ENCODE data around the gene STARD6.

Gene STARD6, protein sequence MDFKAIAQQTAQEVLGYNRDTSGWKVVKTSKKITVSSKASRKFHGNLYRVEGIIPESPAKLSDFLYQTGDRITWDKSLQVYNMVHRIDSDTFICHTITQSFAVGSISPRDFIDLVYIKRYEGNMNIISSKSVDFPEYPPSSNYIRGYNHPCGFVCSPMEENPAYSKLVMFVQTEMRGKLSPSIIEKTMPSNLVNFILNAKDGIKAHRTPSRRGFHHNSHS
- total RNA-seq: 0 to 0.58 (median 0.26) reads per million in 3 donors

DNA sequence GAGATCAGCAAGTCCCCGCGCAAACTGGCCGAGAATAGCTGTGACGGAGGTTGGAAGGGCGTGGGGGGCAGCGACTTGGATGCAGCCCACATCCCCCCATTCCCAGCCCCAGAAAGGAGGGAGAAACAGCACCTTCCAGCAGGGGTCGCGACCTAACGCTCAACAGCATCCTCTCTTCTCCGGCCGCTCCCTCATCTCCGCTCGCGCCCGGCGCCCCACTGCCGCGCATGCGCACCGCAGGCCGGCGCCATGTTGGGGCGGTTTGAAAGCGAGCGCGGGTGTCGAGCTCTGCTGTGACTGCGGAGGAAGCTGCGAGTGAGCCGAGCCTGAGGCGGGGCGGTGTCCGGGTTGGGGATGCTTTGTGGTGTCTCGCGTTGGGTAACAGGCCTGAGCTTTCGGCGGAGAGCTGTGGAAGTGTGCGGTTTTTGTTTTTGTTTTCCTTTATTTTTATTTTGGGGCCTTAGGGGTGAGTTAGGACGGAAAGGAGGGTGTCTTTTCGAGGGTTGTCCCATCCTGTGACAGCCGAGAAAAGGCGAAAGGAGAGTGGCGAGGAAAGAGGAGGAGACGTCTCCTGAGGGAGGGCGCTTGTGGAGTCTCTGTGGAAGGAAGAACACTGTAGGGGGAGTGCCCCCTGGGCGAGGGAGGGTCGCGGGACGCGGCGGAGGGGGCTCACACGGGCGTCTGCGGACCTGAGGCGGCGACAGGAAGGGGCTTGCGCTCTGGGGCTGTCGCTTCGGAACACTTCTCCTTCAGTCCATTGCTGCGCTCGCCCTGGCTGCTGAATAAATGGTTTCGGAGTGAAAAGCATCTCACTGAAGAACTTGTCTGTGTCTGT is at the start of gene STARD6, which contains the start of gene C18orf54:
Gene STARD6, minus strand, starts transcription at position 199 of the 835 bp plus-strand sequence. CDS start 3,285 bp downstream, outside the sequence.
Gene C18orf54, plus strand, starts transcription at position 247 of the 835 bp plus-strand sequence. CDS start 2,667 bp downstream, outside the sequence.
- Histone ChIP-seq H3K9me3 (ENCODE audit: control insufficient read depth, low read length) (no peaks in the 10 kb centered on the region), H3K27ac (ENCODE audit: insufficient read depth, low read length, poor library complexity, severe bottlenecking) (peak within 1 kb of the TSS; percentile 68), H3K4me3 (ENCODE audit: insufficient read depth, low read depth, low read length, poor library complexity, severe bottlenecking) (peak within 1 kb of the TSS; percentile 89), H3K4me1 (ENCODE audit: control insufficient read depth, insufficient read depth, low read length, poor library complexity, severe bottlenecking) (no peaks in the 10 kb centered on the region), H3K27me3 (replicated peaks; ENCODE audit: control insufficient read depth, insufficient read depth, low read length, poor library complexity, severe bottlenecking) (no peaks in the 10 kb centered on the region), H3K36me3 (ENCODE audit: control insufficient read depth, insufficient read depth, low read length) (no peaks in the 10 kb centered on the region)
- peak; percentile 83 to 86 (median 85) for DNase-seq

DNA sequence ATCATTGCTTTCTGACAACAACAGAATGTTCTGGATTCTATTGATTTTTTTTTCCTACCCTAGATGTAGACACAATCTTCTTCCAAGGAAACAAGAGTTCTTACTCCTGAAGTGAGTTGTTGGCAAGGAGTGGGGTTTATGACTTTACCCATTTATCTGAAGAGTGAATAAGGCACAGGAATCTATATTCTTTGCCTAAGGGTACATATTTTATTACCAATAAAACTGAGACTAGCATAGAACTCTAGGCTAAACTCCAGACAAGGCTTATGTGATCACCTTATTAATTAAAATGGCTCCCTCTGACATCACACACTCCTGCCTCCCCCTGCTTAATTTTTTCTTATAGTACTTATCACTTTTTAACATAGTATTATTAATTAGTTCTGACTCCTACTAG is 47.6 kb upstream of the STARD6 start:
- Histone ChIP-seq H3K4me1 (ENCODE audit: control insufficient read depth, insufficient read depth, low read length, poor library complexity, severe bottlenecking) (no peaks in the 10 kb centered on the region), H3K9me3 (ENCODE audit: control insufficient read depth, low read length) (no peaks in the 10 kb centered on the region), H3K27ac (ENCODE audit: insufficient read depth, low read length, poor library complexity, severe bottlenecking) (no peak overlapping the region), H3K36me3 (ENCODE audit: control insufficient read depth, insufficient read depth, low read length) (no peaks in the 10 kb centered on the region), H3K4me3 (ENCODE audit: insufficient read depth, low read depth, low read length, poor library complexity, severe bottlenecking) (no peak overlapping the region), H3K27me3 (replicated peaks; ENCODE audit: control insufficient read depth, insufficient read depth, low read length, poor library complexity, severe bottlenecking) (no peaks in the 10 kb centered on the region)
- DNase-seq: no peak

DNA sequence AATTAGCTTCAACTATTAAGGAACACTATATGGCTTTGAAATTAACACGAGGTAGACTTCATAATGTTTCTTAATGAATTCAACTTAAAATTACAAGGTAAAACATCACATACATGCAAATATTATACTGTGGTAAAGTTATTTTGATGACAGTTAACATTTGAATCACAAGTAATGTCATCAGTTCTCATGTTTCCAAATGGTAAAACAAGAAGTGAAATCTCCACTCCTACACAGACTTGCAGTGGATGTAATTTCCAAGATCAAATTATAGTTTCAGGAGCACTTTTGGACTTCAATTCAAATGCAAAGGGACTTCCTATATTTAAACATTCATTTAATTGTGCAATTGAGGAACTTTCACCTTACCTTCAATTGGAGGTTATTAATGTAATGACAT is 39.1 kb upstream of the STARD6 start:
- Histone ChIP-seq H3K27me3 (replicated peaks; ENCODE audit: control insufficient read depth, insufficient read depth, low read length, poor library complexity, severe bottlenecking) (no peaks in the 10 kb centered on the region), H3K4me3 (ENCODE audit: insufficient read depth, low read depth, low read length, poor library complexity, severe bottlenecking) (no peak overlapping the region), H3K27ac (ENCODE audit: insufficient read depth, low read length, poor library complexity, severe bottlenecking) (no peak overlapping the region), H3K36me3 (ENCODE audit: control insufficient read depth, insufficient read depth, low read length) (no peaks in the 10 kb centered on the region), H3K9me3 (ENCODE audit: control insufficient read depth, low read length) (no peaks in the 10 kb centered on the region), H3K4me1 (ENCODE audit: control insufficient read depth, insufficient read depth, low read length, poor library complexity, severe bottlenecking) (no peaks in the 10 kb centered on the region)
- no peak for DNase-seq

DNA sequence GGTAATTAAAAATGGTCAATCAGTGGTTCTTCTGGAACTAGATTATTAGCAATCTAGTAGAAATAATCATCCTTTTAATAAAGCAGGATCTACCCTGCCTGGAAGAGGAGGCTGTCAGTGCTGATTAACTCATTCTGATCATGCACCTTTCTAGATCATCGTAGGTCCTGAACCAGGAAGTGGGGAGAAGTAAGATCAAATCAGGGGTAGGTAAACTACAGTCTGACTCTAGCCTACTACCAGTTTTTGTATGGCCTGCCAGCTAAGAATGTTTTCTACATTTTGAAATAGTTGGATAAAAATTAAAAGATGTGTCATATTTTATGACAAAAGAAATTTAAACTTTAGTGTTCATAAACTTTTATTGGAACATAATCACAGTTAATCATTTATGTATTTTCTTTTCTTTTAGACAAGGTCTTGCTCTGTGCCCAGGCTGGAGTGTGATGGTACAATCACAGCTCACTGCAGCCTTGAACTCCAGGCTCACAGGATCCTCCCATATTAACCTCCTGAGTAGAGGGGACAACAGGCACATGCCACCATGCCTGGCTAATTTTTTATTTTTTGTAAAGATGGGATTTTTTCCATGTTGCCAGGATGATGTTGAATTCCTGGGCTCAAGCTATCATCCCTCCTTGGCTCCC is 36.1 kb upstream of the STARD6 start:
- H3K4me3 ChIP-seq (ENCODE audit: insufficient read depth, low read depth, low read length, poor library complexity, severe bottlenecking): no peak overlapping the region
- DNase-seq: no peak
- no peaks in the 10 kb centered on the region for H3K9me3 ChIP-seq (ENCODE audit: control insufficient read depth, low read length)
- no peaks in the 10 kb centered on the region for H3K4me1 ChIP-seq (ENCODE audit: control insufficient read depth, insufficient read depth, low read length, poor library complexity, severe bottlenecking)
- H3K27me3 ChIP-seq (replicated peaks; ENCODE audit: control insufficient read depth, insufficient read depth, low read length, poor library complexity, severe bottlenecking): no peaks in the 10 kb centered on the region
- H3K36me3 ChIP-seq (ENCODE audit: control insufficient read depth, insufficient read depth, low read length): no peaks in the 10 kb centered on the region
- H3K27ac ChIP-seq (ENCODE audit: insufficient read depth, low read length, poor library complexity, severe bottlenecking): no peak overlapping the region

DNA sequence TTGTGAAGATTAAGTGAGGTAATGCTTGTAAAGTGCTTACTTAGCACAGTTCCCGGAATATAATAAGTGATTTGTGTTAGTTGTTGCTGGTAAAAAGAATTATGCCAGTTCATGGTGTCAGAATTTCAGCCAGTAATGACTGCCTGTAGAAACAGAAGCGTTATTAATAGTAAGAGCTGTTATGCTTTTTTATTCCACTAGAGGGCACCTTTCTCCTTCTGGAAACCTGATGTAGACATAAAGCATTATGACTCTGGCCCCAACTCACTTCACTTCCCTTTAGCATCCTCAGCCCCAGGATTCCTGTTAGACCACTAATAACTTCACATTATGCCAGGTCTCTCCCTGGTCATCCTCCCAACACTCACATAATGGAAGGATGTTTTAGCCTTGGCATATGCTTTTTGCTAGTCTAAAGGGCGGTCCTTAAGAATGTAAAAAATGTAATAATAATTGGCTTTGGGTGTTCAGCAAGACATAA is 34.9 kb upstream of the STARD6 start:
- H3K9me3 ChIP-seq (ENCODE audit: control insufficient read depth, low read length): no peaks in the 10 kb centered on the region
- no peak overlapping the region for H3K4me3 ChIP-seq (ENCODE audit: insufficient read depth, low read depth, low read length, poor library complexity, severe bottlenecking)
- DNase-seq: no peak
- no peak overlapping the region for H3K27ac ChIP-seq (ENCODE audit: insufficient read depth, low read length, poor library complexity, severe bottlenecking)
- H3K27me3 ChIP-seq (replicated peaks; ENCODE audit: control insufficient read depth, insufficient read depth, low read length, poor library complexity, severe bottlenecking): no peaks in the 10 kb centered on the region
- H3K4me1 ChIP-seq (ENCODE audit: control insufficient read depth, insufficient read depth, low read length, poor library complexity, severe bottlenecking): no peaks in the 10 kb centered on the region
- H3K36me3 ChIP-seq (ENCODE audit: control insufficient read depth, insufficient read depth, low read length): no peaks in the 10 kb centered on the region

DNA sequence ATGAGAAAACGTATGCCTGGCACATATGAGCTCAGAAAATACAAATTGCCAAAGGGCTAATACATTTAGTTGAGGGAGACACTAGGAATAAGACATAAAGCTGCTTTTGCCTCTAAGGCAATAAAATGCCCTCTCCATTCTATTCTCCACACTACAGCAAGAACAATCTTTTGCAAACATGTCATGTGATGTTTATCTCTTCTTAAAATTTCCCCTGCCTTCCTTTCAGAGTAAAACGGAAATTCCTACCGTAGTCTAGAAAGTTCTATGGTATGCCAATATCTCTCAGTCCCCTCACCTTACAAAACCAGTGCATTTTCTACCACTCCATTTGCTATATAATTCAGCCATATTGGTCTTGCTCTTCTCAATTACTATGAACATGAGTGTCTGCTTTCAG is 33.2 kb upstream of the STARD6 start:
- Histone ChIP-seq H3K36me3 (ENCODE audit: control insufficient read depth, insufficient read depth, low read length) (no peaks in the 10 kb centered on the region), H3K27ac (ENCODE audit: insufficient read depth, low read length, poor library complexity, severe bottlenecking) (no peak overlapping the region)
- no peak for DNase-seq

DNA sequence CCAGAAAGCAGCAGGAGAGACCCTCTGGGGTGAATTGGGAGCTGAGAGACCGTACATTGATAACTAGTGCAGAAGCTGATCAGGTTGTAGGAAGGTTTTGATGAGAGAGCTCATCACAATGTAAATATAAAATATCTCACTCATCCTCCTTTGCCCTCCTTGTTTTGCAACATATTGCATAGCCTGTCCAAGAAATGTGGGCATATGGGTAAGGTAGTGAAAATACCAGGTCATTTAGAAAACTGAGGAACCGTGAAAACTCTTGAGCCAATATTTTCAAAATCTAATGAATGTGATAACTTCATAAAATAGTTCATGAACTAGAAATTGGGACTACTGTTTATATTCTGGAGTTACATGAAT is 31.5 kb upstream of the STARD6 start:
- no peak for DNase-seq
- Histone ChIP-seq H3K27me3 (replicated peaks; ENCODE audit: control insufficient read depth, insufficient read depth, low read length, poor library complexity, severe bottlenecking) (no peaks in the 10 kb centered on the region), H3K4me1 (ENCODE audit: control insufficient read depth, insufficient read depth, low read length, poor library complexity, severe bottlenecking) (no peaks in the 10 kb centered on the region), H3K27ac (ENCODE audit: insufficient read depth, low read length, poor library complexity, severe bottlenecking) (no peak overlapping the region), H3K36me3 (ENCODE audit: control insufficient read depth, insufficient read depth, low read length) (no peaks in the 10 kb centered on the region), H3K9me3 (ENCODE audit: control insufficient read depth, low read length) (no peaks in the 10 kb centered on the region), H3K4me3 (ENCODE audit: insufficient read depth, low read depth, low read length, poor library complexity, severe bottlenecking) (no peak overlapping the region)

More for the DNA sequence above, 33.2 kb upstream of the STARD6 start:
- no peaks in the 10 kb centered on the region for H3K9me3 ChIP-seq (ENCODE audit: control insufficient read depth, low read length)
- H3K4me3 ChIP-seq (ENCODE audit: insufficient read depth, low read depth, low read length, poor library complexity, severe bottlenecking): no peak overlapping the region
- H3K27me3 ChIP-seq (replicated peaks; ENCODE audit: control insufficient read depth, insufficient read depth, low read length, poor library complexity, severe bottlenecking): no peaks in the 10 kb centered on the region
- no peaks in the 10 kb centered on the region for H3K4me1 ChIP-seq (ENCODE audit: control insufficient read depth, insufficient read depth, low read length, poor library complexity, severe bottlenecking)

DNA sequence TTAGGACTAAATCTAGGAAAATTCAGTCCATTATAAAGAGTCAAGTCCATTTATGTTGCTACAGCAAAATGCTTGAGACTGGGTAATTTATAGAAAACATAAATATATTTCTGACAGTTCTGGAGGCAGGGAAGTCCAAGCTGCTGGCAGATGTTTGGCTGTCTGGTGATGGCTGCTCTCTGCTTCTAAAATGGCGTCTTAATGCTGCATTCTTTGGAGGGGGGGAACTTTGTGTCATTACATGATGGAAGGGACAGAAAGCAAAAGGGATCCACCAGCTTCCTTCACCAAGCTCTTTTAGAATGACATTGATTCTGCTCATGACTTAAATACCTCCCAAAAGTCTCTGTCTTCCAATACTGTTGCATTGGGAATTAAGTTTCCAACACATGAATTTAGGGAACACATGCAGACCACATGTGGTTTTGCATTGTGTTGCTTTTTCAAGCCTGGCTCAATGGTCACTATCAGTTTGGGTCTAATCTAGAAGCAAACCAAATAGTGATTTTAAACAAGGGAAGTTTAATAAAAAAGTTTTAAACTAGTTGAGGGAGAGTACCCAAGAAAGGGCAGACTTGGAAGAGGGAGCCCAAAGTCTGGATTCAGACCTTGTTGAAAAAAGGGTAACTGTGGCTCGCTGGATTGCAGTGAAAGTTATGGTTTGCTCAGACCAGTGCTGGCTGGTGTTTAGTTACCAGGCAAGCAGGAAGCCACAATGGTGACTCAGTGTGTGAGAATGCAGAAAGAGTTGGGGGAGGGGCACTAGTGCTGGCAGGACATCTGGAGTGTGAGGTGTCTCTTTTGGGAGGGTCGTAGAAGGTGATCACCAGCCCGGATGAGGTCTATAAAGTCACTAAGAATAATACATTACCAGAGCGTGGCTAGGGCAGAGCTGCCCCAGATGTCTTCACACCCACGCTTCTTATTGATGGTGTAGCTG is 30.8 kb upstream of the STARD6 start:
- Histone ChIP-seq H3K4me3 (ENCODE audit: insufficient read depth, low read depth, low read length, poor library complexity, severe bottlenecking) (no peak overlapping the region), H3K27ac (ENCODE audit: insufficient read depth, low read length, poor library complexity, severe bottlenecking) (no peak overlapping the region), H3K9me3 (ENCODE audit: control insufficient read depth, low read length) (no peaks in the 10 kb centered on the region), H3K4me1 (ENCODE audit: control insufficient read depth, insufficient read depth, low read length, poor library complexity, severe bottlenecking) (no peaks in the 10 kb centered on the region), H3K36me3 (ENCODE audit: control insufficient read depth, insufficient read depth, low read length) (no peaks in the 10 kb centered on the region), H3K27me3 (replicated peaks; ENCODE audit: control insufficient read depth, insufficient read depth, low read length, poor library complexity, severe bottlenecking) (no peaks in the 10 kb centered on the region)
- no peak for DNase-seq

DNA sequence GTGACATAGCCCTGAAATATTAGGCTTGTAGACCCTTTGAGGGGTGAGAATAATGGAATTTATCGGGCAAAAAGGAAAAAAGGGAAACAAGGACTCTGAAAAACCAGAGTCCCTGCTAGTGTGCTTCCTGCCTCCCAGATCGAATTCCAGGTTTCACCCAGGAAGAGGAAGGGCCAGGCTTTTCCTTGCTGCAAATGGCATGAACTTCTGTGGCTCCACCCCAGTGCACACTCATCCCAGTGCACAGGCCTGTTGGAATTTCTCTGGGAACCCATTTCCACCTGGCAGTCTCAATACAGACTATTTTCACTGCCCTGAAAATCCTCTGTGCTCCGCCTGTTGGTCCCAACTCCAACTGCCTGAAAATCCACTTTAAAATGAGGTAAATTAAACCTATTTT is 30.0 kb upstream of the STARD6 start:
- Histone ChIP-seq H3K9me3 (ENCODE audit: control insufficient read depth, low read length) (no peaks in the 10 kb centered on the region), H3K4me1 (ENCODE audit: control insufficient read depth, insufficient read depth, low read length, poor library complexity, severe bottlenecking) (no peaks in the 10 kb centered on the region), H3K27ac (ENCODE audit: insufficient read depth, low read length, poor library complexity, severe bottlenecking) (no peak overlapping the region), H3K27me3 (replicated peaks; ENCODE audit: control insufficient read depth, insufficient read depth, low read length, poor library complexity, severe bottlenecking) (no peaks in the 10 kb centered on the region), H3K4me3 (ENCODE audit: insufficient read depth, low read depth, low read length, poor library complexity, severe bottlenecking) (no peak overlapping the region), H3K36me3 (ENCODE audit: control insufficient read depth, insufficient read depth, low read length) (no peaks in the 10 kb centered on the region)
- no peak for DNase-seq

All from effector memory CD4-positive, alpha-beta T cell (primary cell).